Measurements from ENCODE around the gene ZNF19.

The ZNF19 gene

DNA sequence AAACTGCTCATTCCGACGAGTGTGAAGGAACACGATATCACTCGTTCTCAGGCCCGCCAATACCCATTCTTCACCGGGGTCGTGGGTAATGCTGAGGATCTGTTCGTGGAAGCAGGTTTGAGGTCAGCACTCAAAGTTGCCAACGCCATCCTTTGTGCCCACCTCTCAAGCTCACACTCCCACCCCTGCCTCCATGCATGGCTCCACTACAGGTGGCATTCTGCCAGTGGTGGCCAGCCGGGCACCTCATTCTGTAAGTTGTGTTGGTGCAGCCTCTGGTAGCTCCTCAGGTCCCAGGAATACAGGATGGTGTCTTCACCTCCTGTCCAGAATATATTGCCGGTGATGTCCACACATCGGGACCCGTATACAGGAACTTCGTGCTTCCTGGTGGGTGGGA lies 57.9 kb downstream of the ZNF19 start:
- TF ChIP-seq, protein P1, sequence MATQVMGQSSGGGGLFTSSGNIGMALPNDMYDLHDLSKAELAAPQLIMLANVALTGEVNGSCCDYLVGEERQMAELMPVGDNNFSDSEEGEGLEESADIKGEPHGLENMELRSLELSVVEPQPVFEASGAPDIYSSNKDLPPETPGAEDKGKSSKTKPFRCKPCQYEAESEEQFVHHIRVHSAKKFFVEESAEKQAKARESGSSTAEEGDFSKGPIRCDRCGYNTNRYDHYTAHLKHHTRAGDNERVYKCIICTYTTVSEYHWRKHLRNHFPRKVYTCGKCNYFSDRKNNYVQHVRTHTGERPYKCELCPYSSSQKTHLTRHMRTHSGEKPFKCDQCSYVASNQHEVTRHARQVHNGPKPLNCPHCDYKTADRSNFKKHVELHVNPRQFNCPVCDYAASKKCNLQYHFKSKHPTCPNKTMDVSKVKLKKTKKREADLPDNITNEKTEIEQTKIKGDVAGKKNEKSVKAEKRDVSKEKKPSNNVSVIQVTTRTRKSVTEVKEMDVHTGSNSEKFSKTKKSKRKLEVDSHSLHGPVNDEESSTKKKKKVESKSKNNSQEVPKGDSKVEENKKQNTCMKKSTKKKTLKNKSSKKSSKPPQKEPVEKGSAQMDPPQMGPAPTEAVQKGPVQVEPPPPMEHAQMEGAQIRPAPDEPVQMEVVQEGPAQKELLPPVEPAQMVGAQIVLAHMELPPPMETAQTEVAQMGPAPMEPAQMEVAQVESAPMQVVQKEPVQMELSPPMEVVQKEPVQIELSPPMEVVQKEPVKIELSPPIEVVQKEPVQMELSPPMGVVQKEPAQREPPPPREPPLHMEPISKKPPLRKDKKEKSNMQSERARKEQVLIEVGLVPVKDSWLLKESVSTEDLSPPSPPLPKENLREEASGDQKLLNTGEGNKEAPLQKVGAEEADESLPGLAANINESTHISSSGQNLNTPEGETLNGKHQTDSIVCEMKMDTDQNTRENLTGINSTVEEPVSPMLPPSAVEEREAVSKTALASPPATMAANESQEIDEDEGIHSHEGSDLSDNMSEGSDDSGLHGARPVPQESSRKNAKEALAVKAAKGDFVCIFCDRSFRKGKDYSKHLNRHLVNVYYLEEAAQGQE (IDR thresholded peaks at IDR 0.05; ENCODE audit: low read depth): no peak
- TF ChIP-seq EGR1 (IDR thresholded peaks at IDR 0.05) (no peak), NFIC (IDR thresholded peaks at IDR 0.05) (no peak), ZBTB7A (IDR thresholded peaks at IDR 0.05; ENCODE audit: low read depth) (no peak), RAD21 (IDR thresholded peaks at IDR 0.05; ENCODE audit: low read depth) (no peak), EP300 (IDR thresholded peaks at IDR 0.05; ENCODE audit: borderline replicate concordance) (no peak), FOXM1 (IDR thresholded peaks at IDR 0.05; ENCODE audit: borderline replicate concordance, low read depth) (no peak), TCF12 (IDR thresholded peaks at IDR 0.05; ENCODE audit: low read depth) (no peak)
- TF ChIP-seq, protein P2, sequence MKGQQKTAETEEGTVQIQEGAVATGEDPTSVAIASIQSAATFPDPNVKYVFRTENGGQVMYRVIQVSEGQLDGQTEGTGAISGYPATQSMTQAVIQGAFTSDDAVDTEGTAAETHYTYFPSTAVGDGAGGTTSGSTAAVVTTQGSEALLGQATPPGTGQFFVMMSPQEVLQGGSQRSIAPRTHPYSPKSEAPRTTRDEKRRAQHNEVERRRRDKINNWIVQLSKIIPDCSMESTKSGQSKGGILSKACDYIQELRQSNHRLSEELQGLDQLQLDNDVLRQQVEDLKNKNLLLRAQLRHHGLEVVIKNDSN (IDR thresholded peaks at IDR 0.05): no peak
- TF ChIP-seq, protein P3, sequence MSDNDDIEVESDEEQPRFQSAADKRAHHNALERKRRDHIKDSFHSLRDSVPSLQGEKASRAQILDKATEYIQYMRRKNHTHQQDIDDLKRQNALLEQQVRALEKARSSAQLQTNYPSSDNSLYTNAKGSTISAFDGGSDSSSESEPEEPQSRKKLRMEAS (IDR thresholded peaks at IDR 0.05): no peak

DNA sequence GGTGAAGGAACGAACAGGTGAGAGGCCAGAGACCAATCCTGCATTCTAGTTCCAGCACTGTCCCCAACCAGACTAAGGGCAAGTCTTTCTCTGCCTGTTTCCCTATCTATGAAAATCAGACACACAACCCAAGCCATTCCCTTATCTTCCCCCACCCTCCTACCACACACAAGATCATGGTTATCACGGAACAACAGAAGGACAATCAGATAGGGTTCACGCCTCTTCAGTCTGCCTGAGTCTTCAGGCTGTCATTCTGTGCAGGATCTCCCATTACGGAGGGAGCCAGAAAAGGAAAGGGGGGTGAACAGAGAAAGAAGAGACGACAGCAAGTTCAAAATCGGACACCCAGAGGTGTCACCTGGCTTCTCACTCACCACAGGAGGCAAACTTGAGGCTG lies 58.4 kb downstream of the ZNF19 start:
- TF ChIP-seq FOXM1 (IDR thresholded peaks at IDR 0.05; ENCODE audit: borderline replicate concordance, low read depth) (no peak), CEBPB (IDR thresholded peaks at IDR 0.05) (no peak), RAD21 (IDR thresholded peaks at IDR 0.05; ENCODE audit: low read depth) (no peak), ZBTB7A (IDR thresholded peaks at IDR 0.05; ENCODE audit: low read depth) (no peak), EP300 (IDR thresholded peaks at IDR 0.05; ENCODE audit: borderline replicate concordance) (no peak), TAF1 (IDR thresholded peaks at IDR 0.05; ENCODE audit: low read depth) (no peak), TCF12 (IDR thresholded peaks at IDR 0.05; ENCODE audit: low read depth) (no peak), TEAD4 (IDR thresholded peaks at IDR 0.05) (no peak), CREB1 (IDR thresholded peaks at IDR 0.05; ENCODE audit: low read depth) (no peak), NFIC (IDR thresholded peaks at IDR 0.05) (no peak), EGR1 (IDR thresholded peaks at IDR 0.05) (no peak), YY1 (IDR thresholded peaks at IDR 0.05; ENCODE audit: low read depth) (no peak)
- TF ChIP-seq, protein P3 (IDR thresholded peaks at IDR 0.05): no peak
- TF ChIP-seq, protein P2 (IDR thresholded peaks at IDR 0.05): no peak
- TF ChIP-seq, protein P1 (IDR thresholded peaks at IDR 0.05; ENCODE audit: low read depth): no peak

DNA sequence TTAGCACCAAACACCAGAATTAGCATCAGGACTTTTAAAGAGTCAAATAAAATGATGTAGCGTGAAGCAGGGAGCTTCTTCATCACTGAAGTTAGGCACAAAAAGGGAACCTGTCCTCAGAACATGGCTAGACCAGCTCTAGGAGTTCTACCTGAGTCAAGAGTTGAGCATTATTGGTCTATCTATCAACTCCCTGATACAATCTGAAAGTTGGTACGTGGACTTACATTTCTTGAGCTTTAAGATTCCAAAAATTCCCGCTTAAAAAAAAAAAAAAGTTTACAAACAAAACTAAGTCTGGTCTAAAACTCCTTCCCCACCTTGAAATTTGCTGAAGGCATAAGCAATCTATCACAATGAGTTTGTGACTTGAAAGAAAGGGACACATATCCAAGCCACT lies 59.5 kb downstream of the ZNF19 start:
- TF ChIP-seq YY1 (IDR thresholded peaks at IDR 0.05; ENCODE audit: low read depth): no peak
- TF ChIP-seq EP300 (IDR thresholded peaks at IDR 0.05; ENCODE audit: borderline replicate concordance): no peak
- TF ChIP-seq ZBTB7A (IDR thresholded peaks at IDR 0.05; ENCODE audit: low read depth): no peak
- TF ChIP-seq TAF1 (IDR thresholded peaks at IDR 0.05; ENCODE audit: low read depth): no peak
- TF ChIP-seq EGR1 (IDR thresholded peaks at IDR 0.05): no peak
- no peak for TF ChIP-seq FOXM1 (IDR thresholded peaks at IDR 0.05; ENCODE audit: borderline replicate concordance, low read depth)
- no peak for TF ChIP-seq RAD21 (IDR thresholded peaks at IDR 0.05; ENCODE audit: low read depth)
- TF ChIP-seq TEAD4 (IDR thresholded peaks at IDR 0.05): no peak
- TF ChIP-seq, protein P2 (IDR thresholded peaks at IDR 0.05): no peak
- TF ChIP-seq CREB1 (IDR thresholded peaks at IDR 0.05; ENCODE audit: low read depth): no peak
- TF ChIP-seq, protein P1 (IDR thresholded peaks at IDR 0.05; ENCODE audit: low read depth): no peak
- TF ChIP-seq CEBPB (IDR thresholded peaks at IDR 0.05): no peak
- TF ChIP-seq NFIC (IDR thresholded peaks at IDR 0.05): no peak

DNA sequence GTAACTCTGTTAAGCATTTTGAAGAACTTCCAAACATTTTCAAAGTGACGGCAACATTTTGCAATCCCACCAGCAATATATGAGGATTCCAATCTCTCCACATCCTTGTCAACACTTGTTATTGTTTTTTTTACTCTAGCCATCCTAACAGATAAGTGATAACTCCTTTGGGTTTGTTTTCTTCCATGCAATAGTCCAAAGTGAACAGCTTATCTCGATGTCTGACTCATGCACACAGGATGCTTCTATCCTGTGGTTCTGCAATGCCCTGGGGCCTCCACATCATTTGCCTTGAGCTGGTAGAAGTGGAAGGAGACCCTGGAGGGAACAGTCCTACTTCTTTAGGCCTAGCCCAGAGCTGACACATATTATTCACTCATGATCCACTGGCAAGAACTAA lies 60.2 kb downstream of the ZNF19 start:
- TF ChIP-seq YY1 (IDR thresholded peaks at IDR 0.05; ENCODE audit: low read depth) (no peak), NFIC (IDR thresholded peaks at IDR 0.05) (no peak), TAF1 (IDR thresholded peaks at IDR 0.05; ENCODE audit: low read depth) (no peak), ZBTB7A (IDR thresholded peaks at IDR 0.05; ENCODE audit: low read depth) (no peak), CEBPB (IDR thresholded peaks at IDR 0.05) (no peak)
- TF ChIP-seq, protein P2 (IDR thresholded peaks at IDR 0.05): no peak

Measured in Ishikawa (cell line).